Trophoblast cell (in vitro differentiated cells and primary cell): ENCODE data around the gene HOXC9.

Source experiments
- DNase-seq, 2 donors: peaks; one replicate each; pipeline ENCODE4 v3.0.0-alpha.2; 2016
- H2AFZ ChIP-seq: 2 replicates; pipeline ENCODE4 v1.6.1; 2013; ENCODE audit warnings: low read length, moderate library complexity, mild to moderate bottlenecking; ENCODE audit not compliant: insufficient read depth, poor library complexity
- H2AK5ac ChIP-seq: 2 replicates; pipeline ENCODE4 v1.6.1; 2013; ENCODE audit warnings: mild to moderate bottlenecking, low read length
- H2BK120ac ChIP-seq: 2 replicates; pipeline ENCODE4 v1.6.1; 2013; ENCODE audit warnings: low read length, mild to moderate bottlenecking, moderate library complexity; ENCODE audit not compliant: insufficient read depth, poor library complexity
- H2BK12ac ChIP-seq: 2 replicates; pipeline ENCODE4 v1.6.1; 2013; ENCODE audit warnings: mild to moderate bottlenecking, low read length, moderate library complexity
- H2BK5ac ChIP-seq: 2 replicates; pipeline ENCODE4 v1.6.1; 2013; ENCODE audit warnings: low read length, low read depth, moderate library complexity, mild to moderate bottlenecking; ENCODE audit not compliant: poor library complexity
- H3K14ac ChIP-seq: 2 replicates; pipeline ENCODE4 v1.6.1; 2013; ENCODE audit warnings: mild to moderate bottlenecking, low read length
- H3K18ac ChIP-seq: 2 replicates; pipeline ENCODE4 v1.6.1; 2013; ENCODE audit warnings: mild to moderate bottlenecking, low read length
- H3K23ac ChIP-seq: 2 replicates; pipeline ENCODE4 v1.6.1; 2013; ENCODE audit warnings: low read length
- H3K27ac ChIP-seq: 2 replicates; pipeline ENCODE4 v1.5.1; 2013; ENCODE audit warnings: low read depth, mild to moderate bottlenecking, inconsistent platforms, low read length, moderate library complexity
- H3K27me3 ChIP-seq: 2 replicates; pipeline ENCODE4 v1.6.1; 2013; ENCODE audit warnings: inconsistent platforms, mild to moderate bottlenecking, low read length, moderate library complexity; ENCODE audit not compliant: insufficient read depth
- H3K36me3 ChIP-seq, 2 experiments: 1 replicate in 1 of 2; 2 replicates in 1 of 2; pipeline ENCODE4 v1.6.1; 2013; ENCODE audit warnings: low read length in 2 of 2, mild to moderate bottlenecking in 2 of 2, moderate library complexity in 1 of 2; ENCODE audit not compliant: insufficient read depth in 2 of 2, control insufficient read depth in 1 of 2
- H3K4ac ChIP-seq: 2 replicates; pipeline ENCODE4 v1.6.1; 2013; ENCODE audit warnings: low read depth, mild to moderate bottlenecking, low read length, moderate library complexity
- H3K4me1 ChIP-seq, 2 experiments: 1 replicate in 1 of 2; 2 replicates in 1 of 2; pipeline ENCODE4 v1.6.1; 2013; ENCODE audit warnings: low read length in 2 of 2, mild to moderate bottlenecking in 2 of 2, moderate library complexity in 1 of 2; ENCODE audit not compliant: insufficient read depth in 2 of 2, control insufficient read depth in 1 of 2
- H3K4me2 ChIP-seq: 2 replicates; pipeline ENCODE4 v1.6.1; 2013; ENCODE audit warnings: inconsistent platforms, mild to moderate bottlenecking, low read length, moderate library complexity
- H3K4me3 ChIP-seq: 2 replicates; pipeline ENCODE4 v1.5.1; 2013; ENCODE audit warnings: mild to moderate bottlenecking, low read depth, low read length, inconsistent platforms
- H3K79me1 ChIP-seq: one replicate; pipeline ENCODE4 v1.6.1; 2013; ENCODE audit warnings: low read length
- H3K79me2 ChIP-seq: 2 replicates; pipeline ENCODE4 v1.6.1; 2013; ENCODE audit warnings: low read length, mild to moderate bottlenecking; ENCODE audit not compliant: control insufficient read depth, insufficient read depth, poor library complexity
- H3K9ac ChIP-seq: 2 replicates; pipeline ENCODE4 v1.6.1; 2013; ENCODE audit warnings: mild to moderate bottlenecking, low read length
- H3K9me3 ChIP-seq: 2 replicates; pipeline ENCODE4 v1.6.1; 2013; ENCODE audit warnings: low read depth, mild to moderate bottlenecking, control low read depth, inconsistent platforms, low read length; ENCODE audit not compliant: insufficient read depth
- H4K12ac ChIP-seq: 2 replicates; pipeline ENCODE4 v1.6.1; 2013; ENCODE audit warnings: low read depth, mild to moderate bottlenecking, low read length, moderate library complexity
- H4K8ac ChIP-seq: 2 replicates; pipeline ENCODE4 v1.6.1; 2013; ENCODE audit warnings: low read depth, mild to moderate bottlenecking, low read length, moderate library complexity
- H4K91ac ChIP-seq: one replicate; pipeline ENCODE4 v1.6.1; 2013; ENCODE audit warnings: low read depth, mild to moderate bottlenecking, low read length, moderate library complexity
- WGBS: extraction: QIAGEN DNeasy Blood & Tissue Kit; methylation state at CpG from one replicate; pipeline ENCODE4 v1.1.7; 2013; ENCODE audit warnings: missing lambda C conversion rate; ENCODE audit not compliant: insufficient read length, insufficient coverage; ENCODE audit errors: extremely low coverage; 5-methylcytosine and 5-hydroxymethylcytosine counted together

The HOXC9 gene

DNA sequence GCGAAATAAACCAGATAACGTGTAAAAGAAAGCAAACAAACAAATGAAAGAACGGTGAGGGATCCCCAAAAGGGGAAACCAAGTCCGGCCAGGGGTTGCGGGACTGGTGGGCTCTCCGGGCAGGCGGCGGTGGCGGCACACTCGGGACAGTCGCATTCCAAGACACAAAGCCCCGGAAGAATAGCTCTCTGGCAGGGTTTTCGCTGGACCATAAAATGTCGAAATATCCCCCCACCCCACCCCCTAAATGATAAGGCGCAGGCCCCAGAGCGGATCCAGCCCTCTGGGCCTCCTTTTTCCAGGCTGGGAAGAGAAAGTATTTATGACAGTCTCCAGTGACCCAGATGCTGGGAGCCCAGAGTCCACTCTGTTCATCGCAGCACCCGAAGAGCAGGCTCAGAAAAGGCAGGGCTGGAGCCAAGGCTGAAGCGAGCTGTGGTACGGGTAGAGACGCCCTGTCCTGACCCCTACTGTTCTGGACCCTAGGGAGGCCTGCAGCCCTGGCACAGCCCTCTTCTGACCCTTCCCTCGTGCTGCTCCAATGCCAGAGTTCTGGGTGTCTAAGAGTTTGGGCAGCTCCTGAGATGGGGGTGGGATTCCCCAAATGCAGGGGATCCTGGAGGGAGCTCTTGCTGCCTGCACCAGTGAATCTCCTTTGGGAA is 6.7 kb downstream of the HOXC9 start:
- no peak overlapping the region for H2AK5ac ChIP-seq
- no peak overlapping the region for H3K18ac ChIP-seq
- H2BK5ac ChIP-seq: no peak overlapping the region
- H3K14ac ChIP-seq: no peak overlapping the region
- H3K36me3 ChIP-seq: no peaks in the 10 kb centered on the region
- no peak overlapping the region for H2BK12ac ChIP-seq
- DNase-seq: no peak
- H3K4me2 ChIP-seq: no peak overlapping the region
- peaks cover 8% of the 10 kb centered on the region for H3K9me3 ChIP-seq
- H3K79me1 ChIP-seq: no peaks in the 10 kb centered on the region
- H3K27me3 ChIP-seq: peaks cover 89% of the 10 kb centered on the region
- no peak overlapping the region for H3K23ac ChIP-seq
- H3K4me1 ChIP-seq: no peaks in the 10 kb centered on the region
- no peak overlapping the region for H3K9ac ChIP-seq
- H4K12ac ChIP-seq: no peak overlapping the region
- WGBS: no CpG with 5 or more reads among the region's 22 CpGs
- no peak overlapping the region for H4K8ac ChIP-seq
- H2AFZ ChIP-seq: no peak overlapping the region
- no peak overlapping the region for H3K4ac ChIP-seq
- no peak overlapping the region for H3K4me3 ChIP-seq
- H3K79me2 ChIP-seq: no peaks in the 10 kb centered on the region
- no peak overlapping the region for H3K27ac ChIP-seq
- no peak overlapping the region for H4K91ac ChIP-seq
- no peak overlapping the region for H2BK120ac ChIP-seq

- Histone ChIP-seq H4K91ac (no peak overlapping the region), H4K8ac (no peak overlapping the region), H3K9ac (no peak overlapping the region), H3K4me2 (no peak overlapping the region), H3K27me3 (peaks cover 82% of the 10 kb centered on the region), H3K27ac (no peak overlapping the region), H3K4me1 (no peaks in the 10 kb centered on the region), H2BK120ac (no peak overlapping the region), H2BK12ac (no peak overlapping the region), H2AFZ (no peak overlapping the region), H4K12ac (no peak overlapping the region), H3K14ac (no peak overlapping the region), H3K4ac (no peak overlapping the region), H3K9me3 (peaks cover 6% of the 10 kb centered on the region), H3K23ac (no peak overlapping the region), H3K18ac (no peak overlapping the region), H3K36me3 (no peaks in the 10 kb centered on the region), H3K4me3 (no peak overlapping the region), H3K79me1 (no peaks in the 10 kb centered on the region), H2AK5ac (no peak overlapping the region), H3K79me2 (no peaks in the 10 kb centered on the region), H2BK5ac (no peak overlapping the region)
- no CpG with 5 or more reads among the region's 2 CpGs for WGBS
- no peak for DNase-seq
Measured at GRCh38 chr12:54007538-54008259, 7.7 kb downstream of the HOXC9 start.

GRCh38 chr12:54008260-54008552 is 8.2 kb downstream of the HOXC9 start:
- H3K79me1 ChIP-seq: no peaks in the 10 kb centered on the region
- no peak overlapping the region for H2BK5ac ChIP-seq
- H3K79me2 ChIP-seq: no peaks in the 10 kb centered on the region
- no peak overlapping the region for H3K9ac ChIP-seq
- H4K8ac ChIP-seq: no peak overlapping the region
- H3K23ac ChIP-seq: no peak overlapping the region
- H3K27ac ChIP-seq: no peak overlapping the region
- H2AFZ ChIP-seq: no peak overlapping the region
- no peaks in the 10 kb centered on the region for H3K36me3 ChIP-seq
- H3K4ac ChIP-seq: no peak overlapping the region
- H3K4me2 ChIP-seq: no peak overlapping the region
- no peak overlapping the region for H4K12ac ChIP-seq
- no peak overlapping the region for H2AK5ac ChIP-seq
- no peak overlapping the region for H2BK12ac ChIP-seq
- no peak overlapping the region for H3K18ac ChIP-seq
- no peak overlapping the region for H3K14ac ChIP-seq
- no peak overlapping the region for H3K4me3 ChIP-seq
- no CpG with 5 or more reads among the region's 2 CpGs for WGBS
- H3K4me1 ChIP-seq: no peaks in the 10 kb centered on the region
- DNase-seq: no peak
- peaks cover 8% of the 10 kb centered on the region for H3K9me3 ChIP-seq
- H4K91ac ChIP-seq: no peak overlapping the region
- H3K27me3 ChIP-seq: peaks cover 82% of the 10 kb centered on the region
- no peak overlapping the region for H2BK120ac ChIP-seq

DNA sequence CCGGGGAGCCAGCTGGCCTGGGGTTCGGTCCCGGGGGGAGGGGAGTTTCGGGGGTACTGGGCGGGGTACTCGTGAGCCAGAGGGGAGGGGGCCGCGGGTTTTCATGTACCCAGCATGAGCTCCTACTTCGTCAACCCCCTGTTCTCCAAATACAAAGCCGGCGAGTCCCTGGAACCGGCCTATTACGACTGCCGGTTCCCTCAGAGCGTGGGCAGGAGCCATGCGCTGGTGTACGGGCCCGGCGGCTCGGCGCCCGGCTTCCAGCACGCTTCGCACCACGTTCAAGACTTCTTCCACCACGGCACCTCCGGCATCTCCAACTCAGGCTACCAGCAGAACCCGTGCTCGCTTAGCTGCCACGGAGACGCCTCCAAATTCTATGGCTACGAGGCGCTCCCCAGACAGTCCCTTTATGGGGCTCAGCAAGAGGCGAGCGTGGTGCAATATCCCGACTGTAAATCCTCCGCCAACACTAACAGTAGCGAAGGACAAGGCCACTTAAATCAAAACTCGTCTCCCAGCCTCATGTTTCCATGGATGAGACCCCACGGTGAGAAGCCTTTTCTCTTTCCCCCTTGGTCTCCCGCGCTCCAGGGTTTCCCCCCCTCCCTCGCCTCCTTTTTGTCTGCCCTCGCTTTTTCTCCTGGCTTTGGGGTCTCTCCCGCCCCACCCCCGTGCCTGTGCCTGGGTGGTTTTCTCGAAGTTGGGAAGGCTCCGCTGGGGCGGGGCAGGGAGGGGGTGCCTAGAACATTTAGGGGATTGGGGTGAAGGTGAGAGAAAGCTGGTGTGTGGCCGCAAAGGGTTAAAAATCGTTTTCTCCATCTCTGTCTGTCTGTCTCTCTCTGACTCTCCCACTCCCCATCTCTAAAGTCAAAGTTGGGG is 9.5 kb downstream of the HOXC9 start:
- Histone ChIP-seq H3K79me1 (no peaks in the 10 kb centered on the region), H3K4me1 (no peaks in the 10 kb centered on the region), H3K27ac (no peak overlapping the region), H4K8ac (no peak overlapping the region), H2AFZ (no peak overlapping the region), H3K4me2 (peak overlapping the region; percentile 27), H3K9me3 (peaks cover 12% of the 10 kb centered on the region), H3K4me3 (no peak overlapping the region), H3K4ac (no peak overlapping the region), H3K79me2 (no peaks in the 10 kb centered on the region), H3K18ac (no peak overlapping the region), H3K27me3 (peaks cover 82% of the 10 kb centered on the region), H4K12ac (no peak overlapping the region), H2BK120ac (no peak overlapping the region), H2BK5ac (no peak overlapping the region), H4K91ac (no peak overlapping the region), H3K23ac (no peak overlapping the region), H3K14ac (no peak overlapping the region), H3K9ac (no peak overlapping the region), H2BK12ac (no peak overlapping the region), H3K36me3 (no peaks in the 10 kb centered on the region), H2AK5ac (no peak overlapping the region)
- WGBS: no CpG with 5 or more reads among the region's 51 CpGs
- peak in 1 of 2 donors; percentile 29 for DNase-seq
